B cell (primary cell): ENCODE results near the gene FBF1. TPM values are rescaled to one million over a fixed set of nuclear protein-coding genes. Genes with fewer than 3 reads are reported as not detected.

ENCODE experiments used
- ATAC-seq: fragments of 200-7000 bp; cut with Tn5 transposase; one replicate; pipeline ENCODE4 v1.10.0; 2021; ENCODE audit warnings: low read depth, mild to moderate bottlenecking, moderate number of reproducible peaks, moderate library complexity
- CTCF ChIA-PET: fragments of 350-600 bp; sonication (Branson Sonifier 250); formaldehyde crosslinking; loops from one replicate; lab custom pipeline; 2021; ENCODE audit warnings: antibody characterized with exemption, inconsistent platforms; lab: Charles Lee
- POLR2A ChIA-PET: fragments of 350-600 bp; sonication (Branson Sonifier 250); formaldehyde crosslinking; loops from one replicate; lab custom pipeline; 2021; ENCODE audit warnings: antibody characterized with exemption; lab: Charles Lee
- DNase-seq: peaks from one replicate; pipeline ENCODE4 v3.0.0; 2013
- H2AFZ ChIP-seq: 2 replicates; pipeline ENCODE4 v1.6.1; 2012; ENCODE audit warnings: mild to moderate bottlenecking, low read depth, low read length; ENCODE audit not compliant: insufficient read depth, poor library complexity, severe bottlenecking
- H3K27ac ChIP-seq, 2 donors: 1 replicate in 1 of 2; 2 replicates in 1 of 2; pipeline ENCODE4 v1.5.1; 2012 to 2013; ENCODE audit warnings: low read length in 2 of 2, mild to moderate bottlenecking in 2 of 2, moderate library complexity in 1 of 2
- H3K27me3 ChIP-seq, 4 experiments: fragments of 200-600 bp in 1 of 4; sonication (generic) in 1 of 4; replicated peaks in 1 of 4; 1 replicate in 2 of 4; 2 replicates in 2 of 4; pipeline versions ENCODE4 v1.6.1 to v1.7.0; 2013 to 2016; ENCODE audit warnings: low read length in 3 of 4, mild to moderate bottlenecking in 2 of 4, mixed read lengths in 1 of 4, moderate library complexity in 1 of 4; ENCODE audit not compliant: insufficient read depth in 4 of 4, control insufficient read depth in 3 of 4; ENCODE audit errors: control extremely low read depth in 1 of 4
- H3K36me3 ChIP-seq, 2 experiments: replicated peaks in 1 of 2; 1 replicate in 1 of 2; 2 replicates in 1 of 2; pipeline versions ENCODE4 v1.6.1 to v1.7.1; 2013; ENCODE audit warnings: low read length in 1 of 2; ENCODE audit not compliant: insufficient read depth in 2 of 2, control insufficient read depth in 1 of 2; ENCODE audit errors: control extremely low read depth in 1 of 2, extremely low read depth in 1 of 2
- H3K4me1 ChIP-seq, 2 donors: fragments of 200-600 bp in 1 of 2; sonication (generic) in 1 of 2; 1 replicate in 1 of 2; 2 replicates in 1 of 2; pipeline versions ENCODE4 v1.5.1 to v1.6.1; 2013 to 2017; ENCODE audit warnings: low read length in 2 of 2; ENCODE audit not compliant: control insufficient read depth in 2 of 2, insufficient read depth in 2 of 2
- H3K4me2 ChIP-seq: replicated peaks from 2 replicates; pipeline ENCODE3; 2012; ENCODE audit warnings: mild to moderate bottlenecking, low read depth, low read length; ENCODE audit not compliant: poor library complexity, severe bottlenecking
- H3K4me3 ChIP-seq, 5 experiments: fragments of 200-600 bp in 1 of 5; sonication (generic) in 1 of 5; 1 replicate in 3 of 5; 2 replicates in 2 of 5; pipeline versions ENCODE4 v1.5.1 to v1.7.0; 2011 to 2016; ENCODE audit warnings: low read length in 4 of 5, mild to moderate bottlenecking in 4 of 5, low read depth in 2 of 5, control low read depth in 1 of 5, moderate library complexity in 1 of 5; ENCODE audit not compliant: insufficient read depth in 1 of 5; ENCODE audit errors: control extremely low read depth in 1 of 5, extremely low read depth in 1 of 5
- H3K79me2 ChIP-seq: fragments of 200-600 bp; sonication (generic); one replicate; pipeline ENCODE4 v1.6.0; 2016; ENCODE audit warnings: low read length; ENCODE audit not compliant: control insufficient read depth, insufficient read depth
- H3K9ac ChIP-seq: fragments of 200-600 bp; sonication (generic); 2 replicates; pipeline ENCODE4 v1.6.1; 2017; ENCODE audit warnings: mild to moderate bottlenecking, low read length, moderate library complexity
- H3K9me3 ChIP-seq, 3 donors: one replicate each; pipeline versions ENCODE4 v1.6.1 to v1.7.1; 2013; ENCODE audit warnings: low read length in 2 of 3; ENCODE audit not compliant: control insufficient read depth in 2 of 3, insufficient read depth in 1 of 3; ENCODE audit errors: control extremely low read depth in 1 of 3
- H4K20me1 ChIP-seq: 2 replicates; pipeline ENCODE4 v1.6.0; 2012; ENCODE audit warnings: mild to moderate bottlenecking, low read length; ENCODE audit not compliant: insufficient read depth, control insufficient read depth, poor library complexity, severe bottlenecking
- H3K27ac Mint-ChIP-seq: one replicate; pipeline ENCODE4 v1.8.0; 2021; ENCODE audit warnings: mixed read lengths
- H3K27me3 Mint-ChIP-seq: one replicate; pipeline ENCODE4 v1.8.0; 2021; ENCODE audit warnings: mixed read lengths
- H3K4me1 Mint-ChIP-seq: one replicate; pipeline ENCODE4 v1.8.0; 2021; ENCODE audit warnings: mixed read lengths
- H3K4me3 Mint-ChIP-seq: one replicate; pipeline ENCODE4 v1.8.0; 2021; ENCODE audit warnings: mixed read lengths
- H3K9me3 Mint-ChIP-seq: one replicate; pipeline ENCODE4 v1.8.0; 2022; ENCODE audit warnings: mixed read lengths; ENCODE audit not compliant: insufficient read depth
- CTCF ChIP-seq: fragments of 200-600 bp; IDR thresholded peaks from one replicate; pipeline ENCODE4 v1.8.0; 2022; ENCODE audit warnings: antibody characterized with exemption, mild to moderate bottlenecking
- EZH2 ChIP-seq: IDR thresholded peaks from 2 replicates; pipeline ENCODE4 v1.6.1; 2012; ENCODE audit warnings: borderline replicate concordance, low read depth, mild to moderate bottlenecking, moderate library complexity, low read length; ENCODE audit not compliant: insufficient read depth, poor library complexity, severe bottlenecking
- WGBS: methylation state at CpG from one replicate; pipeline ENCODE4 v1.1.5; 2013; ENCODE audit warnings: missing lambda C conversion rate; ENCODE audit not compliant: insufficient coverage; 5-methylcytosine and 5-hydroxymethylcytosine counted together
- intact Hi-C: fragments of 100-400 bp; cut with micrococcal nuclease; formaldehyde crosslinking; loops from one replicate; pipeline ENCODE4 v1.10.0; 2022
- polyA plus RNA-seq: library from polyadenylated mRNA; depleted of rRNA; stranded (reverse); fragments of >200 nt; gene quantifications from 2 replicates; pipeline ENCODE4 v1.2.3, GENCODE V29; 2012
- total RNA-seq, 2 donors: library from RNA; stranded (reverse); fragments of 120-200 nt in 1 of 2; gene quantifications; 1 replicate in 1 of 2; 2 replicates in 1 of 2; pipeline versions ENCODE4 v1.2.3 to v1.2.4, GENCODE V29; 2013 to 2022

FBF1 gene
- total and polyA plus RNA-seq, 2 donors (not counting 1 experiment from before 2014, with no cell fraction given): 21.6 to 31.5 TPM

- POLR2A ChIA-PET: no interaction called here
- Histone ChIP-seq H3K79me2 (no peaks in the 10 kb centered on the region), H3K4me2 (no peak overlapping the region), H3K4me3 (no peak overlapping the region), H3K27me3 (no peaks in the 10 kb centered on the region), H4K20me1 (no peaks in the 10 kb centered on the region), H3K4me1 (no peaks in the 10 kb centered on the region), H3K36me3 (no peaks in the 10 kb centered on the region), H2AFZ (no peak overlapping the region), H3K9me3 (no peaks in the 10 kb centered on the region), H3K9ac (no peak overlapping the region), H3K27ac (no peak overlapping the region)
- no peak overlapping the region for H3K4me3 Mint-ChIP-seq
- CTCF ChIA-PET: no interaction called here
- no peaks in the 10 kb centered on the region for H3K9me3 Mint-ChIP-seq
- no peaks in the 10 kb centered on the region for H3K27me3 Mint-ChIP-seq
- H3K27ac Mint-ChIP-seq: no peak overlapping the region
- no peak for TF ChIP-seq EZH2
- TF ChIP-seq CTCF: no peak
- H3K4me1 Mint-ChIP-seq: no peaks in the 10 kb centered on the region
- no peak for ATAC-seq
- WGBS: no CpG with 5 or more reads among the region's 4 CpGs
- intact Hi-C loops: no loop called here
- no peak for DNase-seq
Observed at GRCh38 chr17:75933808-75934207, 7.0 kb downstream of the FBF1 start.

GRCh38 chr17:75932852-75933251 is 8.0 kb downstream of the FBF1 start:
- H3K27ac Mint-ChIP-seq: no peak overlapping the region
- Histone ChIP-seq H3K27me3 (no peaks in the 10 kb centered on the region), H3K4me2 (no peak overlapping the region), H4K20me1 (no peaks in the 10 kb centered on the region), H3K4me3 (no peak overlapping the region), H3K27ac (no peak overlapping the region), H3K36me3 (no peaks in the 10 kb centered on the region), H3K4me1 (no peaks in the 10 kb centered on the region), H3K9me3 (no peaks in the 10 kb centered on the region), H3K79me2 (no peaks in the 10 kb centered on the region), H2AFZ (no peak overlapping the region), H3K9ac (no peak overlapping the region)
- ChIA-PET CTCF (interaction anchor here (1.1 kb wide), 1 partner anchor 28 kb away, joined by 5 read pairs; the partner anchor contains the start of gene MRPL38), POLR2A (no interaction called here)
- intact Hi-C loops: no loop called here
- 89% methylated on average over 3 of the region's 5 CpGs for WGBS
- H3K27me3 Mint-ChIP-seq: no peaks in the 10 kb centered on the region
- DNase-seq (no peak), ATAC-seq (no peak)
- no peaks in the 10 kb centered on the region for H3K4me1 Mint-ChIP-seq
- H3K4me3 Mint-ChIP-seq: no peak overlapping the region
- no peak for TF ChIP-seq CTCF
- no peak for TF ChIP-seq EZH2
- no peaks in the 10 kb centered on the region for H3K9me3 Mint-ChIP-seq
